Suprapubic skin (tissue), 4 donors: ENCODE data around the gene CYB5A.

Source experiments
- CTCF ChIP-seq, 2 donors: fragments of 200-600 bp in 1 of 2; fragments of 450-650 bp in 1 of 2; sonication (generic) in 1 of 2; IDR thresholded peaks; one replicate each; pipeline ENCODE4 v1.5.1; 2016 to 2019; ENCODE audit warnings: antibody characterized with exemption in 2 of 2, mild to moderate bottlenecking in 1 of 2, moderate library complexity in 1 of 2
- EP300 ChIP-seq: sonication (generic); formaldehyde crosslinking; IDR thresholded peaks from one replicate; pipeline ENCODE4 v1.6.1; 2017; ENCODE audit warnings: antibody characterized with exemption
- POLR2A ChIP-seq, 2 donors: fragments of 450-650 bp; IDR thresholded peaks; one replicate each; pipeline ENCODE4 v1.6.1; 2017; ENCODE audit warnings: antibody characterized with exemption in 2 of 2, mild to moderate bottlenecking in 2 of 2, moderate library complexity in 2 of 2
- POLR2AphosphoS5 ChIP-seq, 3 donors: sonication (generic); formaldehyde crosslinking; IDR thresholded peaks; one replicate each; pipeline ENCODE4 v1.6.1; 2017; ENCODE audit warnings: antibody characterized with exemption in 3 of 3

DNA sequence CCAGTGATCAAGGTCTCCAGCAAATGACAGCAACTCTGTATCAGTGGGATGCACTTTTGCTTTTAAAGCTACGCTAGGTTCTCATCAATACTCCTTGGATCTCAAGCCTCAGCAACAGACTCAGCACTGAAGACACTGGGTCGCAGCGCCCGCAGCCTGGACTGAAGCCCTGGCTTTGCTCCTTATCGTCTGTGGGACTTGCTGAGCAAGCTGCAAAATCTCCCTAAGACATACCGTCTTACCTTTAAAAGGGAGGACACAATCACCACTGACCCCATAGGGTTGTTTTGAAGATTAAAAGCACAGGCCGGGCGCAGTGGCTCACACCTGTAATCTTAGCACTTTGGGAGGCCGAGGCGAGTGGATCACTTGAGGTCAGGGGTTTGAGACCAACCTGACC is 8.1 kb downstream of the CYB5A start:
- TF ChIP-seq CTCF (IDR thresholded peaks at IDR 0.05) (no peak), POLR2AphosphoS5 (IDR thresholded peaks at IDR 0.05) (no peak), POLR2A (IDR thresholded peaks at IDR 0.05) (no peak), EP300 (no peak)
